ENCODE measurements around the gene ADRM1.

The ADRM1 gene

DNA sequence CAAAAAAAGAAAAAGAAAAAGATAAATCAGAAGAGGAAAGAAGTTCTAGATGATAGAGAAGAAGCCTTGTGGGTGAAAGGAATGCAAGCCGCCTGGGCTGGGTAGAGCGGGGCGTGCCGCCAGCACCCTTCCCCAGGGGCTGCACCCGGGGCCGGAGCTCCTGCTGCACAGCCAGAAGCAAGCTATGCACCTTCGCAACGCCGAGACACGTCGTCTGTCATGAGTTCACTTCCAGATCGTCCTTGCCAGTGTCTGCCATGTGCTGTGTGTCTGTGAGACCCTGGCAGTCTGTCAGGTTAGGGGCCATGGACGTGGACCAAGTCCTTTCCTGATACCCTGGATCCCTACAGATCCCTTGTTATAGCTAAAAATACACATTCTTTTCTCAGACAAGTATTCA is 25.5 kb upstream of the ADRM1 start:
- no peak for DNase-seq

DNA sequence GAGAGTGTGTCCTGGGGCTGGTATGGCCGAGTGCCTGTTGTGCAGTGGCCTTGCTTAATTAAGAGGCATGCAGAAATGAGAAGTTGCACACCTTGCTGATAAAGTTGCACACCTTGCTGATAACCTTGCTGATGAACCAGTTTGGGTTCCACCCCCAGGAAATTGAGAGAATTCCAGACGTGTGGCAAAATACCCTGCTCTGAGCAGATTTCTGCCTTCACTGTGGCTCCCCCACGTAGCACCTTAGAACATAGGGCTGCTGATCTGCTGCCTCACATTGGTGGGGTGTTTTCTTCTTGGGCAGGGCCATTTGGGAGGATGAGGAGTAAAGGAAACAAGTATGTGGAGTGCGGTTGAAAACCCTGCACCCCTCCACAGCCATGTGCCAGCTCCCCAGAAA is 22.5 kb upstream of the ADRM1 start:
- no peak for DNase-seq

DNA sequence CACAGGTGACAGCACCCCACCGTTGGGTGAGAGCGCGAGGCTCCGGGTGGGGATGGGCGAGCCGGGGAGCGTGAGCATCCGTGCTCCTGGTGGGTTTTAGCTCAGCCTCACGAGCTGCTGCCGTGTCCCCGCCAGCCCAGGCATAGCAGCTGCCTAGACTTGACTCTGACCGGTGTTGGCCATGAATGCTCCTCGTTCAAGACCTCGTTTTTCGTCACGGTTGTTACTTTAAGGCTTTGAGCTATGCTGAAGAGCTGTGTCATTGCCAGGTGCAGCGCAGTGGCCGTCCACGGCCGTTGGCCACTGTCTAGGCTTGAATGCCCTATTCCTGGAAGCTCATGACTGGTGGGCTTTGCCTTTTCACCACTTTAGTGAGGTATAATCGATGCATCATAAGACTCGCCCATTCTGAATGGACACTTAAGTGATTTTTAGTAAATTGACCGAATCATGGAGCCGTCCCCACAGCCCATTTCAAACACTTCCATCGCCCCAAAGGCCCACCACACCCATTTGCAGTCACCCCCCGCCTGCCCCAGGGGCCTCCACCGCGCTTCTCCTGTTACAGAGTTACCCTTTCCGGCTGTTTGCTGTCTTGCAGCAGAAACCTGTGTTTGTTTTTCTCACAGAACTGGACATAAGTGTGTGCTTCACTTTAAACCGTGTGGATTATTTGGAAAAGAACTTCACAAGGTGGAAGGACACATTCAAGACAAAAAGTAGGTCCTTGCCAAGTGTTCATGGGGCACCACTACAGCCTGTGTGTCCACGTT is 21.4 kb upstream of the ADRM1 start:
- no peak for DNase-seq

DNA sequence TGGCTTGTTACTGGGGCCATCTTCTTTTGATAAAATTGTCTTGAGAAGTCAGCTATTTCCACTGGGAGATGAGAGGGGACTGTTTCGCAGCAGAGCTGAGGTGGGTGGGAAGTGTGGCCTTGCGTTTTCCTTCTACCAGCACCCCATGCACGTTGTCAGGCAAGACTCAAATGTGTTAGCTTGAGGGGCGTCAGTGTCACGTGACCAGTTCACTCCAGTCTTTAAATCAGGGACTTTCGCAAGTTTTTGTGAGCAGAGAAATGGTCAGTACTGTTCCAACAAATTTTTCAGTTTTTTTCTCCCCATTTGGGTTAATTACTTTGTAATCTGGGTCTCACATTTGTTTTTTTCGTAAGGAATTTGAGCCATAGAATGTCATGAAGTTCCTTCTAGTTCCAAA is 20.7 kb upstream of the ADRM1 start:
- DNase-seq: no peak

DNA sequence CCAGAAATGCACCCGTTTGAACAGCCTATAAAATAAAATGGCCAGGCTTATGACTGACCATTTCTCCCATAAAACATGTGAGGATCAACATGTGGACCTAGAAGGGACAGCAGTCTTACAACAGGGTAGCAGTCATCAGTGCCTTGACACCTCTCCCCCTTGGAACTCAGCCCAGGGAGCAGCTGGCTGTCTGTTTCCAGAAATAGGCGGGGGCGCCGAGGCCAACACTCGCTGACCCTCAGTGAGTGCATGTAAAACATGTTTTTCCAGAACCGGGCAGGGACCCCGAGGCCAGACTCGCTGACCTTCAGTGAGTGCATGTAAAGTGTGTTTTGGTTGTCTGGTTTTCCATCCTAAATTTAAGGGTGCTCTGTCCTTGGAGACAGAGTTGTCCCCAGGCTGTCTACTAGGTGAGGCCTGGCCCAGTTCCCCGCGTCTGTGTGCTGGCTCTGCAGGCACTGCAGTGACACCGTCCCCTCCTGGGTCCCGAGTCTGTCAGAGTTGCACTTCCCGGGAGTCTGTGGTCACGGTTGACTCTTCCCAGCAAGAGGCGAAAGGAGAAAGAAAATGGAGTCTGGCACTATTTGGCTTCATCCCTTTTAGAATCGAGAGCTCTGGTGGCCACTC is 19.8 kb upstream of the ADRM1 start:
- no peak for DNase-seq

DNA sequence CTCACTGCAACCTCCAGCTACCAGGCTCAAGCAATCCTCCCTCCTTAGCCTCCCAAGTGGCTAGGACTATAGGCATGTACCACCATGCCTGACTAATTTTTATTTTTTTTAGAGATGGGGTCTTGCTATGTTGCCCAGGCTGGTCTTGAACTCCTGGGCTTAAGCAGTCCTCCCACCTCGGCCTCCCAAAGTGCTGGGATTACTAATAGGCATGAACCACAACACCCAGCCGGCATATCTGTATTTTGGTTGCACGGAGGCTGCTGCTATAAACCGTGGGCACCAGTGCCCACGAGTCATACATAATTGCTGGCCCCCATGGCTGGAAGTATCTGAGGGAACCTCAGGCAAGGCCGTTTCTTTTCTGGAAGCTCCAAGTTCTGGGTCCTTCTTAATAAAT is 18.3 kb upstream of the ADRM1 start:
- no peak for DNase-seq

DNA sequence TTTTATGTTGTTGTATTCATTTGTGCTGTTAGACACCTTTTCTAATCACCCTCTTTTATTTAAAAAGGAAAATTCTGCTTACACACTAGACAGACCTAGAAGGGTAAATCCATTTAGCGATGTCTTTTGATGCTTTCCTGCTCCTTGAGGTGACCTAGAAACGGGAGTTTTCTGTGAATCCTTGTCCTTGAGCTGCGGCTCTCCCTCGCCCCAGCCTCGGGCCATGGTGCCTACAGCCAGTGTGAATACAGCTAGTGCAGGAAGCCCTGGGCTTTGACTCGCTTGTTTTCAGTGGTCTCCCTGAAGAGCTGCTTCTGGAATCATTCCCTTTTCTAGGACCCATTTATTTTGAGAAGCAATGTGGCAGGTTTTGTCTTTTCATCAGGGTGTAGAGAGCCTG is 17.6 kb upstream of the ADRM1 start:
- peak in 1 of 56 donors; percentile 3 for DNase-seq

DNA sequence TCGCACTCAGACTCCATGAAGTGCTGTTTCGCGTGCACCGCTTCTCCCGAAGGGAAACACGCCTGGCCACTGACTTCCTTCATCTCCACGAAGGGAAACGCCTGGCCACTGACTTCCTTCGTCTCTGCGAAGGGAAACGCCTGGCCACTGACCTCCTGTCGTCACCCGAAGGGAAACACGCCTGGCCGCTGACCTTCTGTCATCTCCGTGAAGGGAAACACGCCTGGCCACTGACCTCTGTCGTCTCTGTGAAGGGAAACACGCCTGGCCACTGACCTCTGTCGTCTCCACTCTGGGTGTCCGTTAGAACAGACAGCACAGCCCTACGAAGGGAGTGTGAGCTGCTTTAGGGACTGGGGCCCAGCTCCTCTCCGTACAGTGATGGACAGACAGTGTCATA is 17.1 kb upstream of the ADRM1 start:
- no peak for DNase-seq

DNA sequence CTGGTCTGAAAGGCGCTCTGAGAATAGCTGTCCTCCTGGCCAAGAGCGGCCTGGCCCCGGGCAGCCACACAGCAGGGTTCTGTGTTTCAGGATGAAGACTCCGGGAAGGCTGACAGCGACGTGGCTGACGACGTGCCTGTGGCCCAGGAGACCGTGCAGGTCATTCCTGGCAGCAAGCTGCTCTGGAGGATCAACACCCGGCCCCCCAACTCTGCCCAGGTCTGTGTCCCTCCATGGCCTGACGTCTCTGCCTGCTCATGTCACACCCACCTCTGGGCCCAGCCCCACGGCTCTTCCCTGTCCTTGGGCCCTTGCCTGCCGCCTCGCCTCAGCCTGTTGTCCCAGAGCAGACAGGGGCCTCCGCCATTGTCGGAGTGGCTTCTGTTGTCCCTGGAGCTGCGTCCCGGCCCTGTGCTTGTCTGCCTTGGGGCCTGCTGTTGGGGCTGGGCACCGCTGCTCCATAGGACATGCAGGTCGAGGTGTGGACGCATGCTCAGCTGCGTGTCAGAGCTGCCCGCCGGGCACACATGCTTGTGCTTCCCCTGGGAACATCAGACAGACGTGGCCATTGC is 16.2 kb upstream of the ADRM1 start:
- no peak for DNase-seq

DNA sequence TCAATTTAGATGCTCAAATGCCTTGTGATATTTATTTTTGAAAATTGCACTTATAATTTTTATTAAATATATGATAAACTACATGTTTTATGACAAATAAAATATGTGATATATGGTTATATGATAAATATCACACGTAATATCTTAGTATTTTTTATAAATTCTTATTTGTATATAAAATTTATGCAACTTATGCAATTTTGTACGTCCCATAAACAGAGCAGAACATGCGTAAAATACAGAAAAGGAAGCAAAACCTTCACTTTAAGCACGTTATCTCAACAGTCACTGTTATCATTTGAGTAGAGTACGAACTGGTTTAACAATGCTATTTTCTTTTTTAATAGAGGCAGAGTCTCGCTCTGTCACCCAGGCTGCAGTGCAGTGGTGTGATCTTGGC is 15.7 kb upstream of the ADRM1 start:
- DNase-seq: no peak

DNA sequence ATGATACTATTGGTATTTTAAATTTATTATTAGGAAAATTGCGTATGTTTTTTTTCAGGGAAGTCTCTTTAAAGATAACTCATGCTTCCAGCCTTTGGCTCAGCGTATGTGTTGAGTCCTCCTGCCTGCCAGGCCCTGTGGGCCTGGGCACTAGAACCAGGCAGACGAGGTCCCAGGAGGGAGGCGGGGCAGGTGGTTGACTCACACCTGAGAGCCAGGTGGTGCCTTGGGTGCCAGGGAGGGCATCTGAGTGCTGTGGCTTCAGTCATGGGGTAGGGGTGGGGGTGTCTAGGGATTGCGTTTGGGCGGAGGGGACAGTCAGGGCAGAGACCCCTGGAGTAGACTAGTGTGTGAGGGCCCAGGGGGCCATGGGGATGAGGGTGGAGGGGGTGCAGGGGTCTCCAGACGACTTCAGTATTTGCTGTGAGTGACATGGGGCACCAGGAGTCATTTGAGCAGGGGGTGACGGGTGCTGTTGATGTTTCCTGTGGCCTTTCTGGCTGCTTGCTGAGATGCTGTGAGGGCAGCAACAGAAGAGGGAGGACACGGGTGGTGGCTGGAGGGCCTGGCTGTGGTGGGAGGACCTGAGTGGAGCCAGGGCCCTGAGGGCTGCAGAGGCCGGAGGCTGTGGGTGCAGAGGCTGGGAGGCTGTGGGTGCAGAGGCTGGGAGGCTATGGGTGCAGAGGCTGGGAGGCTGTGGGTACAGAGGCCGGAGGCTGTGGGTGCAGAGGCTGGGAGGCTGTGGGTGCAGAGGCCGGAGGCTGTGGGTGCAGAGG is 14.8 kb upstream of the ADRM1 start:
- no peak for DNase-seq

DNA sequence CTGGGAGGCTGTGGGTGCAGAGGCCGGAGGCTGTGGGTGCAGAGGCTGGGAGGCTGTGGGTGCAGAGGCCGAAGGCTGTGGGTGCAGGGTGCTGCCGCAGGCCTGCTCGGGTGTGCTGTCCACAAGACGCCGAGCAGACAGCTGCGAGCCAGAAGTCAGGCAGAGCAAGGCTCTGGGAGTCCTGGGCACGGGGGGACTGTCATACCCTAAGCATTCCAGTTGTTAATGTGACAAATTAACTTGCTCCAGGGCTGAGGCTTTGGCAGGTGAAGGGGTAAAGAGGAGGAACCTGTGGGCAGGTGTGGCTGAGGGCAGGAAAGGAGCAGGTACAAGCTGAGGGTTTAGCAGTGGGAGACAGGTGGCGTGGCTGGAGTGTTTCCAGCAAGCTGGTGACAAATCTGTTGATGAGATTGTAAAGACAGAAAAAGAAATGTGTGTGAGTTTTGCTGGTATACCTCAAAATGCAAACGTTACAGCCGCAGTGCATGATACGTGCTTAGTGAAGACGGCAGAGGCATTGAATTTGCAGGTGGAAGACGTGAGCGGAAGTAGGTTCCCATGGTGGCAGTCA is 14.2 kb upstream of the ADRM1 start:
- no peak for DNase-seq

DNA sequence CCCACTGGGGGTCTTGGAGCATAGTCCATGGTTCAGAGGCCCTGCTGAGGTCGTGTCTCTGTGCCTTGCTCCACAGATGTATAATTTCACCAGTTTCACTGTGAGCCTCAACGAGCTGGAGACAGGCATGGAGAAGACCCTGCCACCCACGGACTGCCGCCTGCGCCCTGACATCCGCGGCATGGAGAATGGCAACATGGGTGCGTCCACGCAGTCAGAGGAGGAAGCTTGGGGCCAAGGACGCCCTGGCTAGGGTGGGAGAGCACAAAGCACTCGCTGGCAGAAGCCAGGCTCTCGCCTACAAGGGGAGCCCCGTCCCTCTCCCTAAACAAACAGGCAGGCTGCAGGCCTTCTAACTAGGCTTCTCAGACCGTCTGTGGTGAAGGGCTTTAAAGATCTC is 13.7 kb upstream of the ADRM1 start:
- no peak for DNase-seq

DNA sequence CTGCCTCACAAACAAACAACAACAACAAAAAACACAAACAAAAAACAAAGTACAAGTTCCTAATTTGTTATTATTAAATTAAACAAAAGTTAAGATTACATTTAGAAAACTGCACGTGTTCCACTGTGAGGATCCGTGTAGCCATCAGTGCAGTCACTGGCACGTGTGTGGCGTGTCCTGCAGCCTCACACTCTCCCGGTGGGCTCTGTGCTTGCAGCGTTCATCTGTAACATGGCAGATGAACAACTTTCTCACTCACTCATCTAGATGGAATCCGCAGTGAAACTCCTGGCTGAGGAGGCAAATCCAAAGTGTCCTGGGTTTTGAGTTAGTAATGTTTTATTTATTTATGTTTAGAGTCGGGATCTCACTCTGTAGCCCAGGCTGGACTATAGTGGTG is 12.9 kb upstream of the ADRM1 start:
- no peak for DNase-seq

DNA sequence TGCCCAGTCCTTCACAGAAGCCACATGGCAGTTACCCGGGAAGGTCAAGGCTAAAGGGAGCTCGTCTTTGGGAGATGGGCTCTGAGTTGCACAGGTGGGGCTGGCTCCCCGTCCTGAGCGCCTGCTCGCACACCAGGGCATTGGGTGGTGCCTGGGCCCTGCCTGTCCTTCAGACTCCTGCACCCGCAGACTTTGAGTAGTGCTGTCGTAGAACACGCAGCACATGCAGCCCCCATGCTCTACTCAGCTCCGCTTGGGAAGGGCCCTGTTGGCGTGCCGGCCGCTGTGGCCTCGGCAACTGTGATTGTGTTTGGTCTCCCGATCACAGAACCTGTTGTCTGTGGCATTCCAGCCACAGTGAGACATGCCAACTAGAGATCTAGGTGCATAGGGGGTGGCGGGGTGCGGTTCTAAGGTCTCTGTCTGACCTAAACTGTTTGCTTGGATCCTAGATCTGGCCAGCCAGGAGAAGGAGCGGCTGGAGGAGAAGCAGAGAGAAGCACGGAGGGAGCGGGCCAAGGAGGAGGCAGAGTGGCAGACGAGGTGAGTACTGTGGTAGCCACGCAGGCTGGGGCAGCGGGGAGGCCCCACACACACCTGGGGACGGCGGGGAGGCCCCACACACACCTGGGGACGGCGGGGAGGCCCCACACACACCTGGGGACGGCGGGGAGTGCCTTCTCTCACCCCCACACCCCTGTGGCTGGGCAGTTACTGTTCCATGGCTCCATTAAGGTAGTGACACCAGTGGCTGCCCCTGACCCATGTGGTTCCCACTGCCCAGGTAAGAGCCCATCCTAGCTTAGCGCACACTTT is 11.3 kb upstream of the ADRM1 start:
- no peak for DNase-seq

DNA sequence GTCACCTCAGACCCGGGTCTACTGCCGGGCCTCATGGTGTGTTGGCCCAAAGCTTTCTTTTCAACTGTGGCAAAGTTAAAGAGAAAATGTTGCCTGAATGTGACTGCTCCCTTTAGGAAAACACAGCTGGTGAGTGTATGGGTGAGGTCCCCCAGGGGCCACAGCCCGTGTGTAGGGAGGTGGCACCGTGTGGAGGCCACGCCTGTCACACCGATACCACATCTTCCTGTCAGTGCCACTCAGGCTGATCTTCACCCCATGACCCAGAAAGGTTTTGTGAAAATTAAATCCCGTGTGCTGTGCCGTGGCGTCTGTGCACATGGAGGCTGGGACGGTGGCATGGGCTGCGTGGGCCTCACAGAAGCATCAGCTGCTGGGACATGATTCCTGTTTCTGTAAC is 10.7 kb upstream of the ADRM1 start:
- no peak for DNase-seq

DNA sequence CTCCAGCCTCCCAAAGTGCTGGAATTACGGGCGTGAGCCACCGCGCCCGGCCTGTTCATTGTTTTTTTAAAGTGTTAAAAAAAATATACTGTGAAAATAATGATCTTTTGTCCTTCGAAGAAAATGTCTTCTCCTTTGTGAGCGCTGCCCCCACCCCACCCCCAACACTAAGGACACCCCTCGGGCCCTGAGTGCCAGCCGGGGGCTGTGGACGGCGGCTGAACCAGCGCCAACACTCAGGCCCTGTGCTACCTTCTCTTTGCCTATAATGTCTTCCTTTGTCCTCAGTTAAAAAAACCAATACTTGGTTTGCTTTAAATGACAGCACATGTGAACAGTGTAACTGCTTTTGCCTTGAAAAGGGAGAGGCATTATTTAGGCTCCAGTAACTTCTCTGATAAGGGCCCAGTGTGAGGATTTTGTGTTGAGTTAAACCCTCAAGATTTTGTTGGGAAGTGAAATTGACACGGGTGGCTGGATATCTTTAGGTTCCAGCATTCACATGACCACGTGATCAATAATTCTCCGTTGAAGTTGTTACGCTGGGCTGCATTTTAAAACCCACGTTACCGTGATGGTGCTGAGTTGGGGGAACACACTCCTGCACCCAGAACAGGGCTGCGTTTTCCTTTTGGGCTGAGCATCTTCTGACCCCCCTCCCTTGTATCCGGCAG is 9.5 kb upstream of the ADRM1 start:
- no peak for DNase-seq

DNA sequence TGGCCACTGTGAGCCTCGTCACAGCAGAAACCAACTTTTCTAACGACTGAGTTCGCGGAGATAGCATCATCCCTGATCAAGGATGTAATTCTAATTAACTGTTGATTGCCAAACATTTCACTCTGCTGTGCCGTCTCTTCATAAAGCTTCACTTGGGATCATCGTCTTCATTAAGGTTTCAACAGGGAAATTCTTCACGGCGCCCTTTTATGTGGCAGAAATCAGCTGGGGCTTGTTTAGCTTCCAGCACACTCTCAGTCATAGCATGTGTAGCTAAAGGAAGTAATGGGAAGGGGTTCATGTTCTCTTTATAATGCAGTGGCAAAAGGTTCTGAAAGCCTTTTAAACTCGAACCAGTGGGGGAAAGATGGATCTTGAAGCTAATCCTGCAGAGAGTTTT is 8.9 kb upstream of the ADRM1 start:
- no peak for DNase-seq

DNA sequence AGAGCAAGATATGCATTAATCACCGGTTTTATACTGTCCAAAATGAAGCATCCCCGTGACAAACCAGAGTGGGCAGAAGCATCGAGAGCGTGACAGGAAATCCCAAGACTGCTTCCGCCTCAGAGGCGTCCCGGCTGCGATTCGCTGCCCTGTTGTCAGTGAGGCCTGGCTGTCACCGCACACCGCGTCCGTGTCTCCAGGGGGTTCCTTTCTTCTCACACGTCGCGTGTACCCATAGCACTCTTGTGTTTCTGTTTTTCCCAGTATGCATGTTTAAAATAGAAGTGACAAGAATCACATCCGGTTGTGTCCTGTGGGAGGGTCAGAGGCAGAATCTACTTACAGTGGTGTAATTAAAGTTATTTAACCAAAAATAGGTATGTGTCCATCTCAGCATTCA is 8.3 kb upstream of the ADRM1 start:
- DNase-seq: no peak

DNA sequence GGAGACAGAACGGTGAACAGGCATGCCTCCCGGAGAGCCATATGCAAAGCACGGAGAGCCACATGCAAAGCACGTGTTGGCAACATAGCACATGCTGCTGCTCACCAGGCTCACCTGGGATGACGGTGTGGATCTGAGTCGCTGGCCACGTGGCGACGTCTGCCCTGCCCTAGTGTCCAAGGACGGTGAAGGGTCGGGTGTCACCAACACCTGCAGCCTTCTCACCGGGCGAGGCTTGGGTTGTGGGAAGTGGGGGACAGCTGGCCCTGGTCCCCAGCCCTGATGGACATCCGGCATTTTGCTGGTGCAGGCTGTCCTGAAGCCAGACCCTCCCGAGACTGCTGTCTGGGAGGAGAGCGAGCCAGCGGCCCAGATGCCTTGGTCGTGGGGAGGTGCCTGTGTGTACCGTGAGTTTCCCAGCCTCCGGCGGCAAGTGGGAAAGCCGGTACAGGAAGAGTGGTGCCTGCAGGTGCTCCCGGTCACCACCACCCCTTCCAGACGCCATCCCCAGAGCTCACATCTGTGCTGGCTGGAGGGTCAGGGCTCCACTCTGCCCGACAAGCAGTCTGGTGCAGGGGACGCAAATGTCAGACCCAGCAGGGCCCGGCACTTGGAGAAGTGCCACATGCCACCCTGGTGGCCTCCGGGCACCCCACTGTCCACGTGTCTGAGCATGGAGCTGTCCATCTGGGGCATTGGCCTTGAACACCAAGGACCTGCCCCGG is 5.9 kb upstream of the ADRM1 start:
- no peak for DNase-seq
